NOMO-1 (cell line): Measurements from ENCODE around the gene EVL.

Experiments used
- DNase-seq, 2 experiments: peaks; one replicate each; lab custom pipeline; 2025; ENCODE audit not compliant: unreplicated experiment in 2 of 2; lab: John Stamatoyannopoulos, UW

EVL gene

GRCh38 chr14:100080206-100080605 lies 15.0 kb downstream of the EVL start:
- DNase-seq, result no peak

- DNase-seq, result no peak
Measured at GRCh38 chr14:100081997-100082625, 16.9 kb downstream of the EVL start.

- no peak for DNase-seq
Measured at GRCh38 chr14:100082723-100083122, 17.5 kb downstream of the EVL start.

DNA sequence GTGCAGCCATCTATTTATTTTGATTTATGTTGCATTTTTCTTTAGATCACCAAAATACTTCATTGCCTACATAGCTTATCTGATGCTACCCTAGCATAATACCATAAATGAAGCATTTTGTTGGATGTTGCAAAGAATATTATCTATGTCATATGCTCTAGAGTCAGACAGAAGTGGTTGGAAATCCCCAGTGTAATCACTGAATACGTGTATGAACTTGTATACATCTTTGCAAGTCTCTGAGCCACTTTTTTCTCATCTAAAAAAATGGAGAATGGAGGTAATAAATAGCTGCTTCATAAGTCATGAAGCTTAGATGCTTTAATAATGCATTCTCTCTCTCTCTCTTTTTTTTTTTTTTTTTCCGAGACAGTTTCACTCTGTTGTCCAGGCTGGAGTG lies 18.5 kb downstream of the EVL start:
- DNase-seq, result no peak

DNA sequence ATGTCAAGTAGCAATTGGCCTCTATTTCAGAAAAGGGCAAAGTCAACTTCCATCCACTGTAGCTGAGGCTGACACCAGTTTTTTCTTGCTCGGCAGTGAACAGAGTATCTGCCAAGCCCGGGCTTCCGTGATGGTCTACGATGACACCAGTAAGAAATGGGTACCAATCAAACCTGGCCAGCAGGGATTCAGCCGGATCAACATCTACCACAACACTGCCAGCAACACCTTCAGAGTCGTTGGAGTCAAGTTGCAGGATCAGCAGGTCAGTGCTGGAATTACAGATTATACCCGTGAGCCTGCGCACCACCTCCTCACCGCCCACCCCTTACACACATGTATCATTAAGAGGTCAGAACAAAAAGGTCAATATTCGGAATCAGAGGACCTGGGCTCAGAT lies 19.4 kb downstream of the EVL start:
- no peak for DNase-seq

DNA sequence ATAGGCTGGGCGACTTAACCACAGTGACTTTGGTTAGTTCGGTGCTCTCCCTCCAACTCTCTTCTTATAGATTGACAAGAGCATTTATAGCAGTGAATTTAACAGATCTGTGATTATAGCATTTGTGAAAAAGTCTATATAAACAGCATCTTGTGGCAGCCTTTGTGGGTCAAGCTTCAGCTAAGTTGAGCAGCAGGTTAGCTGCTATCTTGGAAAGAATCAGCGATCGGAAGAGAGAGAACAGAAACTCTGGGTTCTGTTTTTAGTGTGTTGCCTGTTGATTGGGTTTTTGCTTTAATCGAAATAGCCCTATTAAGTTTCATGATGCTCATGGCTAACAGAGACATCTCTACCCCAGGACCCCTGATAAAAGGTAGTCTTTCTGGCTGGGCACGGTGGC lies 20.2 kb downstream of the EVL start:
- no peak for DNase-seq

DNA sequence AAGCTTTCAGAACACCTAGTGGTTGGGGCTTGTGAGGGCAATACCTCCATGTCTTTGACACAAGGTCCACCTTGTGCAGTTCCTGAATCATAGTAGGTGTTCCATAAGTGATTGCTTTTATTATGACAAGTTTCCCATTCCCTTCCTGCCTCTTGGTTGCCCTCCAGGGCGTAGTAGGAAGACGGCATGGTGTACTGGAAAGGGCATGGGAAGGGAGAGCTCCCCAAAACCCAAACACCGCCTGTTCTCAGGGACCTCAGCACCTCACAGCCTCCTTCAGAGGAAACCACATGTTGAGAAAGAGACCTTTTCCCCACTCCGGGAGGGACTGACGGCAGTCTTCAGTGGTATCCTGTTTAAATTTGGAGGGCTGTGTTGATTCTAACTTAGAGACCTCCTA lies 21.1 kb downstream of the EVL start:
- DNase-seq, result no peak

DNA sequence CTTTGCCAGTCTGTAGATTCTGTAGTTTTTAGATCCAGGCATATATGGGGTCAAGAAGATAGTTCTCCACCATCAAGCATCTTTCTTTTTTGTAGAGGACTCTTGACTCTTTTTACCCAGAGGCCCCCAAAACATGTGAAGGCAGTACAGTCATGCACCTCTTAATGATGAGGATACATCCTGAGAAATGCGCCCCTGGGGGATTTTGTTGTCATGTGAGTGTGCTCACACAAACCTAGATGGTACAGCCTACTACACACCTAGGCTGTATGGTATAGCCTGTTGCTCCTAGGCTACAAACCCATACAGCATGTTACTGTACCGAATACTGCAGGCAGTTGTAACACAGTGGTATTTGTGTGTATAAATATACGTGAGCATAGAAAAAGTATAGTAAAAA lies 23.0 kb downstream of the EVL start:
- DNase-seq, result no peak

DNA sequence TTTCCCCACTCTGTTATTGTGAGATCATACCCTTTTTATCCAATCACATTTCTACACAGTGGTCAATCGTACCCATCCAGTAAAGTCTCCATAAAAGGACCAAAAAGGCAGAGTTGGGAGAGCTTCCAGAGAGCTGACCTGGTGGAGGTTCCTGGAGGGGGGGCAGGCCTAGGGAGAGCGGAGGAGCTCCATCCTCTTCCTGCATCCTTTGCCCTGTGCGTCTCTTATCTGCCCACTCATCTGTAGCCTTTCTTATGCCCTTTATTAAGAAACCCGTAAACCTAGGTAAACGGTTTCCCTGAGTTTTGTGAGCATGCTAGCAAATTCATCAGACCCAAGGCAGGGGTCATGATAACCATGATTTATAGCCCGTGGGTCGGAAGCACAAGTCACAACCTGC lies 26.2 kb downstream of the EVL start:
- no peak for DNase-seq

DNA sequence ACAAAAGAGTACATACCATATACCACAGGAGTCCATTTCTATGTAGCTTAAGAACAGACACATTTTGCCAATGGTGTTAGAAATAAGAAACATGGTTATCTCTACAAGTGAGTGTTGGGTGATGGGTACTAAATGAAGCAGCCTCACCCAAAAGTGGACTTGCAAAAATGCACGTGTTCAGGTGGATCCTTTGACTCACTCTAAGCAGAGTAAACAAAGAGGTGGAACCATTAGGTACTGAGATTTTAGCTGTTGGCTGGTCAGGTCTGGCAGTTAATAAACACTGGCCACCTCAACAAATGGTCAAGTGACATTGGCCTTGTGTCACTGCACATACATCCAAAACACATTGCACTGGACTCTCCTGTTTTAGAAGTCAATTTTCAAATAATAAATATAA lies 27.6 kb downstream of the EVL start:
- no peak for DNase-seq

- no peak for DNase-seq
Measured at GRCh38 chr14:100093319-100093718, 28.1 kb downstream of the EVL start.

DNA sequence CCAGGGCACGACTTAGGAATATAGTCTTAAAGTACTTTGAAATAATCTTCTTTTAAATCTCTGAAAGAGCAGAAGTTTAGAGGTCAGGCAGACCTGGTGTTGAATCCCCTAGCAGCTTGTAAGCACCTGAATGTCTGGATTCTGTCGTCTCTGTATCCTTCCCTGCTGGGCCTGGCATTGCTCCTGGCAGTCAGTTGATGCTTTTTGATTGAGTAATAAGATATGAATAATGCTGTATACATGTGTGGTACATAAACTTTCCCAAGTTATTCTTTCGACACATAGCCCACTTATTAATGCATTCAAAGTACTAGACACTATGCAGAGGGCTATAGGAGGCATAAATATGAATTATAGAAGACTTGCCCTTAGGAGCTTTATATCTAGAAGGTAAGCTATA lies 31.4 kb downstream of the EVL start:
- DNase-seq, result no peak

DNA sequence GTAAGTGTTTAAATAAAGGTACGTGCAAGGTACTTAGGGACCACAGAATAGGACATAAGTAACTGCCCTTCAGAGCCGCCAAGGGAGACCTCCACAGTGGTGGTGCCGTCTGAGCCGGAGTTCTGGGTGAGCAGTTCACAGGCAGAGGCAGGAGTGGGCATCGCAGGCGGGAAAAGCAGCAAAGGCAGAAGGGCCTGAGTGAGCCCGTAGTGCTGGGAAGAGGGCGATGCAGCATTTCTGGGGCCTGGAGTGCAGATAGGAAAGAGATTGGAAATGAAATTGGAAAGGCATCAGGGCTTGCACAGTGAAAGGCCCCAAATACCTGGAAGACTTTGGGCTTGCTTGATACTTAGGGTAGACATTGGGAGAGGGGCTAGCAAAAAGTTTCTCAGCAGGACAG lies 32.9 kb downstream of the EVL start:
- no peak for DNase-seq

- DNase-seq, result no peak
Measured at GRCh38 chr14:100100032-100100703, 34.9 kb downstream of the EVL start.

DNA sequence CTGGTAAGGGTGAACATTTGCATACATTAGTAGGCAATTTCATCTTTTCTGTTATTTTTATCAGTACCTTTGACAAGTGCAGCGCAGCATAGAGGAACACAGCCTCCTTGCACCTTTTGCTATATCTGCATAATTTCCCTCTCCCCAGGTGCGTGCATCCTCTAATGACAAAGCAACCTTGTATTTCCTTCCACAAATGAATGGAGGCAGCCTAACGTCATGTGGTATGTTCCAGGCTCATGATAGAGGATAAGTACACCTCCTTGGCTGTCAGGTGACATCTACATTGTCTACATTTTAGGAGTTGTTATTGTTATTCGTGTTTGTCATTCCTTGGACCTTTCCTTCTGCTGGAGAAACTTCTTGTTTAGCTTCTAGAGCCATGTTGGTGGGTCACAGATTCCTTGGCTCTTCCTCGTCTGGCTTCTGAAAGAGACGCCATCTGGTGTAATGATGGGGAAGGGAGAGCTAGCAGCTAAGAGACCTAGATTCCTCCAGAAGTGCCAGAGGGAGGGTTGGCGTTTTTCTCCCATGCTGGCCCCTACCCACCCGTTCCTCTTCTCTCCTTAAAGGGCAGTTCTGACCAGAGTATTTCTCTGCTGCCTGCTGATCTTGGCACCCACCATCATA lies 37.0 kb downstream of the EVL start:
- no peak for DNase-seq

GRCh38 chr14:100103250-100104005 lies 38.2 kb downstream of the EVL start:
- DNase-seq, result no peak

DNA sequence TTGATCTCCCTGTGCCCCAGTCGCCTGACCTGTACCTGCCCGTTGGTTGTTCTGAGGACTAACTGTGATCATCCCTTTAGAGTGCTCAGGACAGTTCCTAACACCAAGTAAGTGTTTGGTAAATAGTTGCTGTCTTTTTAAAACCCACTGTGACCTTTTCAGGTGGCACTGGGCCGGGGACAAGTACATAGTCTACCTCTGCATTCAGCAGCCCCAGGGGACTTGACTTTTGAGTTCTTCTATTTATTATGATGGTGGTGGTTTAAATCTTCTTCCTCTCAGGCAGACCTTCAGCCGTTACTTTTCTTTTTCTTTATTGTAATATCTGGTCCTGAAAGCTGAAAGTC lies 38.8 kb downstream of the EVL start:
- DNase-seq, result no peak

DNA sequence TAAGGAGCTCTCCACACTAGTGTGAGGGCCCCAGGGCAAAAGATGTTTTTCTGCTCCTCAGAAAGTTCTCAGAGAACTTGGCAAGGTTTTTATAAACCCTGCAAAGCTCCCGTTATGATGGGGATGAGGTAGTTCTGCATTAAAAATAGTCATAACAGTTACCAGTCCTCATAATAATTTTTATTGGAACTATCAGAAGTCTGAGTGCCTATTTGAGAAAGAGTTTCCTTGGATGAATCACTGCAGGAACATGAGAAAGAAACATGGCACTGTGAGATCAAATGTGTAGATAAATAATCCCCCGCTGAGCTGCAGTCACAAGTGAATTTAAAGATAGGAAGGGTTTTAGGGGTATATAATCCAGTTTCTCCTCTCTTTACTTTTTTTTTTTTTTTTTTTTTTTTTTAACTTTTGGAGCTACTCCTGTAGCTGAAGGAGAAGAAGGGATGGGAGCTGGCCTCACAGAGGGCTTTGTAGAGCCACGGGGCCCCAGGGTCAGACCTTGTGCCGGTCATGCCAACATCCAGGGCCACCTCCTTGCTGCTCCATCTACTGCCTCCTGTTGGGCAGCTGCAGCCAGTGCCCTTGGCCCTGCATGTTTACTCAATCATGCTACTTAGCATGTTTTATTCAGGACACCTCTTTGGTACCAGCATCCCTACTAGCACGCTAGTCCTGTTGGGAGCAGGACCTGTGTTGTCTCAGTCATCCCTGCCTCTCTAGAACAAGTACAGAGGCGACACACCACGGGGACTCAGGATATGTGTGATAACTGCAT lies 39.5 kb downstream of the EVL start:
- DNase-seq, result no peak

DNA sequence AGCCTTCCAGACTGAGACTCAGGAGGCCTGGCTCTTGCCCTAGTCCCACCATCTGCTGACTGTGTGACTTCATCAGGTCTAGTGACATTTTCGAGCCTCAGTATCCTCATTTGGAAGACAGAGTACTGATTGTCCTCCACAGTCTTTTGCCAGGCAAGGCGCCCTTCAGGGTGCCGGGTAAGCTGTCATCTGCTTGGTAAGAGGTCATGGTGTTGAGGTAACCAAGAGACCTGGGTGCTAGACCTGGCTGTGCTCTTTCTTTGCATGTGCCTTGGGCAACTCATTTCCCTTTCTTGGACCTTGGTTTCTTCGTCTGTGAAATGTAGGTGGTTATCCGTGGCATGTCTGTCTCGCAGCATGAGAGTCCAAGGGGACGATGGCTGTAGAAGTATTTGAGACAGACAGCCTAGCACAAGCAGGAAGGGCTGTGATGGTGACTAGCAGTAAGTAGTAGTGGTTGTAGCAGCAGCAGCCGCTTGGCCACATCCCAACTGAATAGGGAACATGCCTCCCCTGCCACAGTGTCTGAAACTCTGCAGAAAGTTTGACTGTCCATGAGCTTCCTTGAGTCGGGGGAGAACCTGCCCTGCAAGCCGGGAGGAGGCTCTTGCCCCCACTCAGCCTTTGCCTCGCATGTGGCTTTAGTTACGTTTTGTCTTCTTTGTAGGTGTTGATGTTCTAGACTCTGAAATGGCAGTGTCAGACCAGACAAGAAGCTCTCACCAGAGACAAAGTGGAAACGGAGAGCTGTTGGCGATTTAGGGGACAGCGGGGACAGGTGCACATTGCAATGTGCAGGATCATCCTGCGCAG lies 40.3 kb downstream of the EVL start:
- no peak for DNase-seq
